Ectodermal cell (in vitro differentiated cells): ENCODE measurements around the gene SLC13A4.

Experiments used
- H3K27ac ChIP-seq: 2 replicates; pipeline ENCODE4 v1.7.0; 2013; ENCODE audit warnings: mild to moderate bottlenecking, low read depth, low read length; ENCODE audit not compliant: insufficient read depth, poor library complexity, severe bottlenecking
- H3K27me3 ChIP-seq: 2 replicates; pipeline ENCODE4 v1.7.0; 2013; ENCODE audit warnings: mild to moderate bottlenecking, low read length; ENCODE audit not compliant: insufficient read depth, control insufficient read depth, poor library complexity, severe bottlenecking
- H3K36me3 ChIP-seq: one replicate; pipeline ENCODE4 v1.7.0; 2013; ENCODE audit warnings: low read length; ENCODE audit not compliant: control insufficient read depth, insufficient read depth
- H3K4me1 ChIP-seq: one replicate; pipeline ENCODE4 v1.7.0; 2013; ENCODE audit warnings: low read length; ENCODE audit not compliant: control insufficient read depth, insufficient read depth
- H3K4me3 ChIP-seq: 2 replicates; pipeline ENCODE4 v1.7.0; 2013; ENCODE audit warnings: low read depth, low read length, control low read depth; ENCODE audit not compliant: insufficient read depth
- H3K9me3 ChIP-seq: 2 replicates; pipeline ENCODE4 v1.7.0; 2013; ENCODE audit warnings: mild to moderate bottlenecking, low read length, moderate library complexity; ENCODE audit not compliant: control insufficient read depth
- WGBS, 2 experiments: methylation state at CpG; one replicate each; pipeline ENCODE4 v1.1.7; 2013; ENCODE audit warnings: missing lambda C conversion rate in 2 of 2; 5-methylcytosine and 5-hydroxymethylcytosine counted together

SLC13A4 gene

DNA sequence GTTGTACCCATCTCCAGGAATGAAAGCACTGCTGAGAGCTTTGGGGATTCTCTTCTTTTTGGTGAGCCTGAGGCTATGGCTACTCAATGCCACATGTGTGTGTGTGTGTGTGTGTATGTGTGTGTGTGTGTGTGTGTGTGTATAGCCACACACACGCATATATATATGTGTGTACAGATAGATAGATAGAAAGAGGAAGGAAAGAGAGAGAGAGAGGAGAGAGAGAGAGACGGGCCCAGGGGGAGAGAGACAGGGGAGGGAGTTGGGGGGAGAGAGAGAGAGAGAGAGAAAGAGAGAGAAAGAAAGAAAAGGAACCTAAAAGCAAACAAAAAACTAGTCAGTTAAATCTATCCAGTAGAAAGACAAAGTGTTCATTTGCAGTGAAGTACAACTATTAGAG, 8.3 kb downstream of the SLC13A4 start:
- 90 to 100% methylated on average over 1 of the region's 2 CpGs for WGBS, 2 experiments
- Histone ChIP-seq H3K9me3 (no peaks in the 10 kb centered on the region), H3K4me1 (peaks cover 16% of the 10 kb centered on the region), H3K36me3 (no peaks in the 10 kb centered on the region), H3K27me3 (no peaks in the 10 kb centered on the region), H3K4me3 (no peak overlapping the region), H3K27ac (no peak overlapping the region)

DNA sequence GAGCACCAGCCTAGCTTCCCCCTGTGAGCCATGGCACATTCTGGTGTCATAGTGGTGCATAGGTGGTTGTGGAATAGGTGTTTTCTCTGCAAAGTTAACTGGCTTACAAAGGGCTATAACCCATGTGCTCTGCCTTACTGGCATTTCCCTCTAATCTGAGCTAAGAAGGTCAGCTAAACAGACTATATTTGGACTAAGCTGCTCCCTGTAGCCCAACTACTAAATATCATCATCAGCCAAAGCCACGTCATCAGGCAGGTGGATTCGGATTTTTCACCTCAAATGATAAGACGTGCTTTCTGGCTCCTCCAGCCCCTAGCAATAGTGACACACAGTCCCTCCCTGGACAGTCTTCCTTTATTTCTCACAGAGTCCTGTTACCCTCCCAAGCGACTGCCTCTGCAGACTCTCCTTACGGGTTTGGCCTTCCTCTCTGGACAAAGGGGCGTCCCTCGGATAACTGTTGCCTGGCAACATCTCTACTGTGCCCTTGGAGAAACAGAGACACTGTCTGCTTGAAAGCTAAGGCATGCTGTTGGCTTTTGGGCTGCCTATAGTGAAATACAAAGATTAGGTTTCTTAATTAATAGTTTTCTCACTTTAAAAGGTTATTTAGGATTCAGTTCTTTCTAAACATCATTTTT, 9.1 kb downstream of the SLC13A4 start:
- 64% methylated on average over 7 of the region's 7 CpGs for WGBS, 2 experiments

DNA sequence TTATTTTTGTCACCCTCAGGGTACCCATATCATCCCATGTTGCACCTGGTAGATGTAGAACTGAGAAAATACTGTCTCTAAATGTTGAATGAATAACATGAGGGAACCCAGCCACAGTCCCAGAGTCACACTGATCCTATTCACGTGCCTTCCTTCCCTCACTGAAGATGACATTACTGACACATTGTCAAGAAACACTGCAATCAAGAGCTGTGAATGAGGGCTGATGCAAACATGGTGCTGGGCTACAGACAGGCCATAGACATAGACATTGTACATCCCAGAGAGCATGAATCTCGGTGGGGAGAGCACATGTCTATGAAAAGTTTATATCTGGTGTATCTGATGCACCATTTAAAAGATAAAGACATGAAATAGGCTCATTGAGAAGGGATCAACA, 9.8 kb downstream of the SLC13A4 start:
- H3K36me3 ChIP-seq = no peaks in the 10 kb centered on the region
- H3K4me1 ChIP-seq = peaks cover 25% of the 10 kb centered on the region
- 89 to 97% methylated on average over 2 of the region's 2 CpGs for WGBS, 2 experiments
- H3K9me3 ChIP-seq = no peaks in the 10 kb centered on the region
- H3K27ac ChIP-seq = no peak overlapping the region
- H3K4me3 ChIP-seq = no peak overlapping the region
- H3K27me3 ChIP-seq = no peaks in the 10 kb centered on the region

More for the DNA sequence above, 9.1 kb downstream of the SLC13A4 start:
- Histone ChIP-seq H3K4me3 (no peak overlapping the region), H3K9me3 (no peaks in the 10 kb centered on the region), H3K27me3 (no peaks in the 10 kb centered on the region), H3K36me3 (no peaks in the 10 kb centered on the region), H3K4me1 (peaks cover 22% of the 10 kb centered on the region), H3K27ac (no peak overlapping the region)

DNA sequence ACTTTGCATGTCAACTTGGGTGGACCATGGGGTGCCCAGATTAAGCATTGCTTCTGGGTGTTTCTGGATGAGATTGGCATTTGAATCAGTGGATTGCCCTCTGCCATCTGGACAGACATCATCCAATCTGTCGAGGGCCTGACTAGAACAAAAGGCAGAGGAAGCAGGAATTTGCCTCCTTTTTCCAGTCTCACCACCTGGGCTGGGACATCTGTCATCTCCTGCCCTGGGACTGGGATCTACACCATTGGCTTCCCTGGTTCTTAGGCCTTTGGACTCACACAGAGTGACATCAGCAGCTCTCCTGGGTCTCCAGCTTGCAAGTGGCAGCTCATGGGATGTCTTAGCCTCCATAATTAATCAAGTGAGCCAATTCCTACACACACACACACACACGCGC, 10.3 kb downstream of the SLC13A4 start:
- 91% methylated on average over 3 of the region's 3 CpGs for WGBS, 2 experiments
- H3K27me3 ChIP-seq = no peaks in the 10 kb centered on the region

DNA sequence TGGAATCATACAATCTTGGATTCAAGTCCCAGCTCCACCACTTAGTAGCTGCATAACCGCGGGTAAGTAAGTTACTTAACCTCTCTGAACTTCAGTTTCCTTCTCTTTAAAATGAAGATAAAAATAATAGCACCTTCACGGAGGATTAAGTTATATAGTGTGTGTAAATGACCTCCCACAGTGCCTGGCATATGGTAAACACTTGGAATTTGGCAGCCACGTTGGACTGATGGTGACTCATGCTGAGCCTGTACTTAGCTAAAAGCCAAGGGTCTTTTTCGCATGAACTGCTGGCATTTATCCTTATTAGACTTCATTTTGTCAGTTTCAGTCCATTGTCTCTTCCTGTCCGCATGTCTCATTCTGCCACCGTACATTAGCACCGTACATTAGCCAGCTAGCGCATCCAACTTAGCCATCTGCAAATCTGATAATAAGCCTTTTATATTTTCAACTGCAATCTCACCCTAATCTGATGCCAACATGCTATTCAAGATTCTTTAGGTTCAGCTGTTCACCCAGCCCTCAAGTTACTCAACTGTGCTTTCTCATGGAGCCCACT, 11.2 kb downstream of the SLC13A4 start:
- no peaks in the 10 kb centered on the region for H3K36me3 ChIP-seq
- H3K4me1 ChIP-seq = peaks cover 25% of the 10 kb centered on the region
- H3K27me3 ChIP-seq = no peaks in the 10 kb centered on the region
- H3K9me3 ChIP-seq = no peaks in the 10 kb centered on the region
- 85 to 86% methylated on average over 9 of the region's 9 CpGs for WGBS, 2 experiments
- H3K4me3 ChIP-seq = no peak overlapping the region
- H3K27ac ChIP-seq = no peak overlapping the region

More for the DNA sequence above, 10.3 kb downstream of the SLC13A4 start:
- H3K9me3 ChIP-seq = no peaks in the 10 kb centered on the region
- peaks cover 25% of the 10 kb centered on the region for H3K4me1 ChIP-seq
- H3K36me3 ChIP-seq = no peaks in the 10 kb centered on the region
- H3K4me3 ChIP-seq = no peak overlapping the region
- no peak overlapping the region for H3K27ac ChIP-seq

DNA sequence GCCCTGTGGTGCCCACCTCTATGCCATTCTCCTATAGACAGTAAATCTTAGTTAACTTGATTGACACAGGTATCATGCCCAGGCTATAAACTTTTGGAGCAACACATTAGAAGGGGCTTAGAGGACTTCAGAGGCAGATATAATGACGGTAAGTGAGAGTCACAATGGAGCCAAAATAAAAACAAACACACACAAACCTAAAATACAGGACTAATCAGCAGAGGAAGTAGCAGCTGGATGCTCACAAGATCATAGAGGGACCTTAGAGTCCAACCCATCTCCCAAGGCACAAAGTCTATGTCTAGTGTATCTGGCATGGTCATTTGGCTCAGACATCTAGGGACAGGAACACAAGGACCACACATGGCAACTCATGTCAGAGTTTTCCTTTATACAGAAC, 12.3 kb downstream of the SLC13A4 start:
- no peak overlapping the region for H3K4me3 ChIP-seq
- H3K9me3 ChIP-seq = no peaks in the 10 kb centered on the region
- H3K36me3 ChIP-seq = no peaks in the 10 kb centered on the region
- WGBS, 2 experiments = 87 to 100% methylated on average over 1 of the region's 1 CpG
- H3K27ac ChIP-seq = no peak overlapping the region
- no peaks in the 10 kb centered on the region for H3K27me3 ChIP-seq
- peaks cover 25% of the 10 kb centered on the region for H3K4me1 ChIP-seq

DNA sequence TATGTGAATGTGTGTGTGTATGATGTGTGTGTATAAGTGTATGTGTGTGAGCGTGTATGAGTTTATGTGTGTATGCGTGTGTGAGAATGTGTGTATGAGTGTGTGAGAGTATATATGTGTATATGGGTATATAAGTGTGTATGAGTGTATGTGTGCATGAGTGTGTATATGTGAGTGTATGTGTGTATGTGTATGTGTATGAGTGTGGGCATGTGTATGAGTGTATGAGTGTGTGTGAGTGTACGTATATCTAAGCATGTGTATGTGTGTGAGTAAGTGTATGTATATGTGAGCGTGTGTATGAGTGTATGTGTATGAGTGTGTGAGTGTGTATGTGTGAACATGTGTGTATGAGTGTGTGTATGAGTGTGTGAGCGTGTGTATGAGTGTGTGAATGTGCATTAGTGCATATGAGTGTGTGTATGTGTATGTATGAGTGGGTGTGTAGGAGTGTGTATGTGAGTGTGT, 12.9 kb downstream of the SLC13A4 start:
- H3K9me3 ChIP-seq = no peaks in the 10 kb centered on the region
- WGBS, 2 experiments = 93 to 94% methylated on average over 5 of the region's 5 CpGs
- H3K4me3 ChIP-seq = no peak overlapping the region
- H3K4me1 ChIP-seq = peaks cover 25% of the 10 kb centered on the region
- no peaks in the 10 kb centered on the region for H3K36me3 ChIP-seq
- H3K27ac ChIP-seq = no peak overlapping the region
- no peaks in the 10 kb centered on the region for H3K27me3 ChIP-seq

DNA sequence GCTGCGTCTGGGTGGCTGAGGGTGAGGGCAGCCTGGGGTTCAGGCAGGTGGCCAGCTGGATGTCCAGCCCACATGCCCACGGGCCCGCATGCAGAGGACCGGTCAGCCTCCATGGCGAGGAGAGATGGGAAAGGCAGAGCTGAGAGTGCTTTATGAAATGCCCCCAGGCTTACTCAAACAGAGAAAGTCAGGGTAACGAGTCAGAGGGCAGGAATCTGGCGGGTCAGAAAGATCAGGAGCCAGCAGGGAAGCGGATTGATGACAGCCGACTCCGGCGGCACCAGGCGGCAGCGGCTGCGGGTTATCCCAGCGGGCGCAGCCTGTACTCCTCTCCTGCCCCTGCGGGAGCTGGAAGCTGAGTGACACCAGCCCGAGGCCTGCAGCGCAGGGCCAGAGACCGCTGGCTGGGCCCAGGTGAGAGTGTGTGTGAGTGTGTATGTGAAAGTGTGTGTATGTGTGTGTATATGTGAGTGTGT, 13.4 kb downstream of the SLC13A4 start:
- H3K27me3 ChIP-seq = no peaks in the 10 kb centered on the region
- peak overlapping the region; percentile 65 for H3K27ac ChIP-seq
- H3K9me3 ChIP-seq = no peaks in the 10 kb centered on the region
- H3K36me3 ChIP-seq = no peaks in the 10 kb centered on the region
- no peak overlapping the region for H3K4me3 ChIP-seq
- H3K4me1 ChIP-seq = peaks cover 23% of the 10 kb centered on the region
- WGBS, 2 experiments = 27 to 31% methylated on average over 20 of the region's 20 CpGs

DNA sequence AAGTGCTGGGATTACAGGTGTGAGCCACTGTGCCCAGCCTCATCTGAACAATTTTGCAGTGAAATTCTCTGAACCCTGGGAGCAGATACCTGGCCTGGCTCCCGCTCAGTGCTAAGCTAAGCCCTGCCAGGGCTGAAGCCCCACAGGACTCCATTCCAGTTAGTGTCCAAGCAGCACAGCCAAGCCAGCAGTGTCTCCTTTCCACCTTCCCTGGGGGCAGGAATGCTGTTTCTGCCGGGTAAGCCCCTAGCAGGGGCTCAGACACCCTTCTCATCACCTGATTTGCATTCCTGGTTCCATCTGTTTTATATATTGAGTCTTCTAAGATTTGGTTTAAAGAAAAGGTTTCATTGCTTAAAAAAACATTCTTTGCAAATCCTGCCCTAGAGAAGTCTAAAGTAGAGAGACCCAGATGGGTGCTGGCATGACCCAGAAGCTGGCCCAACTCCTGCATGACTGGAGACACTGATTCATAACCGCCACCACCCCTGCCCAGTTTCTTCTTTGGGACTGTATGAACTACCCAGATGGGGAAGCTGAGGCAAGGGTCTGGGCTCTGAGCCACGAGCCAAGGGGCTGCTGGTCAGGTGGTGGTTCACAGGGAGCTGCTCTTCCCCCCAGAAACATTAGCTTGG, 14.0 kb downstream of the SLC13A4 start:
- 65 to 73% methylated on average over 4 of the region's 4 CpGs for WGBS, 2 experiments
- H3K36me3 ChIP-seq = no peaks in the 10 kb centered on the region
- H3K27me3 ChIP-seq = no peaks in the 10 kb centered on the region
- H3K4me3 ChIP-seq = no peak overlapping the region
- peaks cover 17% of the 10 kb centered on the region for H3K4me1 ChIP-seq
- H3K27ac ChIP-seq = peak overlapping the region; percentile 65
- H3K9me3 ChIP-seq = no peaks in the 10 kb centered on the region

DNA sequence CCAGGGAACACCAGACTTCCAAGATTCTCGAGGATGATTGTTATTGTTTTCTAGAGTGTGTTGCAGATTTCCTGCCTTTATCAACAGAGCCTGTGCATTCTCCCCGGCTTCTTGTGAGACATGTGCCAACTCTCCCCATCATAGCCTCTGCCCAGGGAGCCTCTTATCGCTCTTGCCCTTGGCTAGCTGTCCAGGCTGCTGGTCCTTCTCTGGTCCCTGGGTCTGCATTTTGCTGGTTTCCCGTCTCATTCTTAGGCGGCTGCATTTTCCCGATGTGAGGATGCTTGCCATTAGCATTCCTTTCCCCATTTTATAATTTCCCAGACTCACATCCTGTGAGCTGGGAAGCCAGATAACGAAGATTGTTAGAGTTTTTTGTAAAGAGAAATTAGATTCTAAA, 15.2 kb downstream of the SLC13A4 start:
- Histone ChIP-seq H3K4me1 (peaks cover 9% of the 10 kb centered on the region), H3K36me3 (no peaks in the 10 kb centered on the region), H3K9me3 (no peaks in the 10 kb centered on the region), H3K4me3 (no peak overlapping the region), H3K27ac (no peak overlapping the region), H3K27me3 (no peaks in the 10 kb centered on the region)
- 89 to 92% methylated on average over 6 to 7 of the region's 7 CpGs for WGBS, 2 experiments
